ENCODE results near the gene SPINK2.

Gene SPINK2, protein sequence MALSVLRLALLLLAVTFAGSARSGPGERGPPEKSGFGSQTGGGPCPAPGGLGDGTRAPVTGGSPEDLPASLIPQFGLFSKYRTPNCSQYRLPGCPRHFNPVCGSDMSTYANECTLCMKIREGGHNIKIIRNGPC

DNA sequence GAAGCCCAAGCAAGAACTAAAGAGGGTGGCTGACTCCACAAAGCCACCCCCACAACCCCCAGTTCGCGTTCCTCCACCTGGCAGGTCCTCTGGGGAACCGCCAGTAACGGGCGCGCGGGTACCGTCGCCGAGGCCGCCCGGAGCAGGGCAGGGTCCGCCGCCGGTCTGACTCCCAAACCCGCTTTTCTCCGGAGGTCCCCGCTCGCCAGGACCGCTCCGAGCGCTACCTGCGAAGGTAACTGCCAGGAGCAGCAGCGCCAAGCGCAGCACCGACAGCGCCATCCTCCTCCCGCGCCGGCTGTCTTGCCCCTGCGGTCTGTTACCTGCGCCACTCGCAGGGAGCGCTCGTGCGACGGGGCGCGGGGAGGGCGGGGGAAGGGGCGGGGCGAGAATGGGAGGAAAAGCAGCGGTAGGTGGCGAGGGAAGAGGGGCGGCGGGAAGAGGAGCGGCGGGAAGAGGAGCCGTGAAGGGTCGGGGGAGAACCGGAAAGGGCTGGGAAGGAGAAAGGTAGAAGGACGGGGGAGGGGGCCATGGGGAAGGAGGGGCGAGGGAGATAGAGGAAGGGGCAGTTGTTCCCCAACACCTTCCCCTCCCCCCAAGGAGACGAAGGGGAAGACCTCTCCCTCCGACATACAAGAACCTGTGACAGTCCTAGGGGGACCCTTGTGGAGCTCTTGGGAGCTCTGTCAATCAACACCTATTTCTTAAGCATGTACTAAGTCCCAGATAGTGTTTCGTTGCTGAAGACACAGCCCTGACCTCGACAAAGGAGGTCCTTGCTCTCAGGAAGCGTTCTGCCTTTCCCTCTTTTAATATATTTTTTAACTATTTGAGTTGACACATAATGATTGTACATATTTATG, at the start of gene SPINK2:
TSS of gene SPINK2 (minus strand) at position 321 of the 863 bp plus-strand sequence. CDS start at position 282, 39 bp downstream.
- DNase-seq = no peak

DNA sequence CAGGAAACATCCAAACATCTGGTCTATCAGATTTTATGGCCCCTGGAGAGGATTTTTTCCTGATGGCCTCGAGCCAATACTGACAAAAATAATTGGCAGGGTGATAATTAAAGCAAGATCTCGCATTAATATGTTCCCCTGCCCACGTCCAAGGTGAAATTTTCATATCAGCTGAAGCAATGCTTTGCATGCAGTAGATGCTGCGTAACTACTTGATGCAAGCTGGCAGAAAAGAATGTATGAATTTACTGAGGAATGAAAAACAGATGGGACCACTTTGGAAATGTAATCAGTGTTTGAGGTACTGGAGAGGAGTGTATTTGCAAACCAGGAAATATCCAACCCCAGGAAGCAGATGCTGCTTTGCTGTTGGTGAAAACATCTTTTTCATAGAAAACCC, 49.4 kb upstream of the SPINK2 start:
- no peak for DNase-seq

DNA sequence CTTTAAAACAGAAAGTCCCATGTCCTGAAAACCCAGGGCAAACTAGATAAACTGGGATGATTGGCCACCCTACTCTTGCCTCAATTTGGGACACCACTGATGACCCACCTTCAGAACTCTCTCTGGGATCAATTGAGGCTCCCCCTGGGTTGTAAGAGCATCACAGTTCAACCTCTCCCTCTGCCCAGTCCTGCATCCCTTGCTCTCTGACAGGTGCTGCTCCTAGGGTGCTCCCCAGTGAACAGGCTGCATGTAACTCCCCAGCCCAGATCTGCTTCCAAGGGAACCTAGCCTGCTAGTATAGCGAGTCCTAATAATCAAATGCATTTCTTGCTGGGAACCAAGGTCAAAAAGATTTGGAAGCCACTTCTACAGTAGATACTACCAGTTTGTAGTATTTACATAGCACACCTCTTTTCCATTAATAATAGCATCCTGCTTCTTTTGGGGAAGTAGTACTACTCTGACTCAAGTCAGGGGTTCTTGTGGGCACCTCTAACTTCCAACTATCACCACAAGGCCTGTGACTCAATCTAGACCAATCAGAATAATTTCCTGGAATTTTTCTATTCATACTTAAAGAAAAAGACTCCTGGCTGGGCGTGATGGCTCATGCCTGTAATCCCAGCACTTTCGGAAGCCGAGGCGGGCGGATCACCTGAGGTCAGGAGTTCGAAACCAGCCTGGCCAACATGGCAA, 42.1 kb upstream of the SPINK2 start:
- no peak for DNase-seq

DNA sequence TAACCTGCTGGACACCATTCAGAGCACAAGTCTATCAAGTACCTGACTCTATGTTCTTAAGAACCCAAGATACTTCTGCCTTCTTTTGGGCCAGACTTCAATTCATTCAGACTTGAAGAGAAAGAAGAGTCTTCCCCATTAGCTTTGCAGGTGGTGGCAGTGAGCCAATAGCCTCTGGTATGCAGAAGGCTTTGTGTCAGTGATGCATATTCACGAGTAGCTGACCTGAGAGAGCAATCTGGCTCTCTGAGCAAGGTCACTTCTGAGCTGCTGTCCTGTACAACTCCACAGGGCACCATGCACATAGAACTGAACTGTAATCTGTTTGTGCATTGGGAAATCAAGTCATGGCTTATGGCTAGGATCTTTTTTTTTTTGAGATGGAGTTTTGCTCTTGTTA, 39.9 kb upstream of the SPINK2 start:
- DNase-seq = no peak

DNA sequence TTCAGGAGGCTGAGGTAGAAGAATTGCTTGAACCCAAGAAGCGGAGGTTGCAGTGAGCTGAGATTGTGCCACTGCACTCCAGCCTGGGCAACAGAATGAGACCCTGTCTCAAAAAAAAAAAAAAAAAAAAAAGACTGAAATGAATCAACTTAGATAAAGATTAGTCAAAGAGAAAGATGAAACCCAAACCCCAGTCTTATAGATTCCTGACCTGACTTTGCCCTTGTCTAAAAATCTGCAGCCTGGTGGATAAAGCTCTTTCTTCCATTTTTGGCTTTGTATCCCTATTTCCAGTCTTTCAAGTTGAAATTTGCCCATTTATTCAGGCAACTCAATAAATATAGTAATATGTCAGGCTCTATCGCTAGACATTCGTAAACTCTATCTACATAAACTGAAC, 39.3 kb upstream of the SPINK2 start:
- no peak for DNase-seq

DNA sequence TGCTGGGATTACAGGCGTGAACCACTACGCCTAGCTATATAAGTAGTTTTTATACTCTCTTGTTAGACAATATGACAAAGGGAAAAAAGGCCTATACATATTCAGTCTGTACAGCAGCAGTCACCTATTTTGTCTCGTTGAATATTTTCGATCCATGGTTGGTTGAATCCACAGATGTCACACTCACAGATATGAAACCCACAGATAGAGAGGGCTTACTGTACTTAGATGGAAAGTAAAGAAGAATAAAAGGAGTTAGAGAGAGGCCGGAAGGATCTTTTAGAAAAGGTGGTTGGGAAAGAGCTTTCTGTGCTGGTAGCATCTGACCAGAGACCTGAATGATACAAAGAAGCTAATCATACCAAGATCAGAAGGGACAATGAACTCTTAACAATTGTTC, 38.3 kb upstream of the SPINK2 start:
- DNase-seq = no peak

DNA sequence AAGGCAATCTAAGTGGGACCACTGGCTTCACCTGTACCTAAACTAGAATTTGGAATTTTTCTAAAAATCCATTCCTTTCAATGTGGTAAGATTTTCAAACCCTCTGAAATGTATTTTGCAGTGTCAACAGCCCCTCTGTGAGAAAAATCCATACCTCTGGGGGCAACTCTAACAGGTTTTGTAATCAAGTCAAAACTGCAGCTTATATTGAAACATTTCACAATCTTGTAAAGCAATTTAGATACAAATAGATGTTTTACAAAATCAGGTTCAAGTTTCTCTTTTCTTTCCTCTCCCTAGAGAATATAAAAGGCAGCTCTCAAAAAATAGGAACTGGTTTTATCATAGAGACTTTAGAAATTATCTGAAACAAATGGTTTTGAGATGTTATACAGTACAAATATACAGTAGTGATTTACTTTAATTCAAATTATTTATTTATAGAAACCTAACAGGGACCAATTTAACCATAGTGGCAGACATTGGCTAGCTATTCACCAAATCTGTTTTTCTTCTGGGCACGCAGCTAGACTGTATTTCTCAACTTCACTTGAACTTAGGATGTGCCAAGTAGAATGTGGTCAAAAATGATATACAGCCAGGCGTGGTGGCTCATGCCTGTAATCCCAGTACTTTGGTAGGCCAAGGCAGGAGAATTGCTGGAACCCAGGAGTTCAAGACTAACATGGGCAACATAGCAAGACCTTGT, 36.3 kb upstream of the SPINK2 start:
- DNase-seq = no peak

DNA sequence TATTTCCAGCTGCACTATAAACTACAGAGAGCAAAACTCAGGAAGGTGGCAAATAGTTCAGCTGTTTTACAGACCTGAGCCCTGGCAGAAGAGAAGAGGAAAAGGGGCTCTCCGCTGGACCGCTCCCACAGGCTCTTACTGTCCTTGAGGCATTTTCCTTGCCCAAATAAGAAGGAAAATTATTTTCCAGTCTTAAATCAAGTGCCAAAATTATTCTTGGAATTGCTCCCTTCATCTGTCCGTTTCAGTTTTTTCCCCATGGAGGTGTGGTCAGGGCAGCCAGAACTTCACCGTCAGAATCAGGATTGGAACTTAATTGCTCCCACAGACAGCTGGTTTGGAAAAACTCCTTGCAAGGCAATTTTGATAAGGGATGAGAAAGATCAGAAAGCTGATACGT, 35.2 kb upstream of the SPINK2 start:
- DNase-seq = no peak

DNA sequence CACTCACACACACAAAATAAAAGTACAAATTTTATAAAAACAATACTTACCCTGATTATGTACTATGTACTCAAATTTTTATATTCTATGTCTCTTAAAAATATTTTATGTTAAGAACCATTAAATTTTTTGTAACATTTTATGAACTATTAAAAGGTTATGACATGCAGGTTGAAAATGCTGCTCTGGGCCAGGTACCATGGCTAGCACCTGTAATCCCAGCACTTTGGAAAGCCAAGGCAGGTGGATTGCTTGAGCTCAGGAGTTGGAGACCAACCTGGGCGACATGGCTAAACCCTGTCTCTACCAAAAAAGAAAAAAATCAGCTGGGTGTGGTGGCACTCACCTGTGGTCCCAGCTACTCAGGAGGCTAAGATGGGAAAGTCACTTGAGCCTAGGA, 29.4 kb upstream of the SPINK2 start:
- DNase-seq = no peak

DNA sequence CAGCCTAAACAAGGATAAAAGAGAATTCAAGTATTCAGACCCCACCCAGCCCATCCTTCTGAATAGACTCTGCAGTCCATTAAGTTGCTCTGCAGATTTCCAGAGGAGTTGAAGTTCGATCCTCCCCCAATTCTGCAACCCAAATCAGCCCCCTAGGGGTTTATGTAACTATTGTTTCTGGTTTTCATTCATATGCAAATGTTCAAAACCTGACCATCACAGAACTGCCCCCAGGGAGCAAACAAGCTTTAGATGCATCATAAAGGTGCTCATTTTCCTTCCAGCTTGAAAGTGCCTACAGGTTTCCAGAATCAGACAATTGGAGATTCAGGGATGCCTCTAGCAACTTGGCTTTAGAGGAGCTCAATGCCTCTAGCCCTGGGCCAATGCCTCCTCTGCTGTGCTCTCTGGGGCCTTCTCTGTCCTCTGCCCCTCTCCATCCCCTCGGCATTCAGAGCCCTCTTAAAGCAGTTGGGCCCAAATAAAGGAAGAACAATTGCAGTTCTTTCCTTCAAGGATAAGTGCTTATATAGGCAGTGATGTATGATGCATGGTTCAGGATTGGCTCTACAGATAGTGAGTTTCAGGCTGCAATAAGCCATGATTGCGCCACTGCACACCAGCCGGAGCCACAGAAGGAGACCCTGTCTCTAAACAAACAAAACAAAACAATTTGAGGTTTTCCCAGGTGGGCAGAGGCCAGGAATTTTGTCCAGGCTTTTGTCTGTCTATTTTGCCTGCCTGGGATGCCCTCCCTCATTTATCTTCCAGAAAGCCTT, 23.5 kb upstream of the SPINK2 start:
- no peak for DNase-seq

DNA sequence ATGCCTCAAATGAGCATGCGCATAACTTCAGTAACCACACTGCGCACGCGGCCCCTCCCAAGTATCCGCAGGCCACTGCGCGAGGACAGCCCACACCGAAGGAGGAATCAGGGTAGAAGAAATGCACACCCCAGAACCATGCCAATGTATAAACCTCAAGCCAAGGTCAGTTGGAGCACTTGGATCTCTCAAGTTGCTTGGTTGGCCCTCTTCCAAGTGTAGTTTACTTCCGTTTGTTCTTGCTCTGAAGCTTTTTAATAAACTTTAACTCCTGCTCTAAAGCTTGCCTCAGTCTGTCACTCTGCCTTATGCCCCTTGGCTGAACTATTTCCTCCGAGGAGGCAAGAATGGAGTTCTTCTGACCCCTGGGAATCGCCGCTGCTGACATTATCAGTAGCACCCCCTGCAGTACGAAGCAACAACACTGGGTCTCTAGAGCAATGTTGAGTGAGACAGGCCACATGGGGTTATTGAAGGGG, 22.0 kb upstream of the SPINK2 start:
- no peak for DNase-seq

DNA sequence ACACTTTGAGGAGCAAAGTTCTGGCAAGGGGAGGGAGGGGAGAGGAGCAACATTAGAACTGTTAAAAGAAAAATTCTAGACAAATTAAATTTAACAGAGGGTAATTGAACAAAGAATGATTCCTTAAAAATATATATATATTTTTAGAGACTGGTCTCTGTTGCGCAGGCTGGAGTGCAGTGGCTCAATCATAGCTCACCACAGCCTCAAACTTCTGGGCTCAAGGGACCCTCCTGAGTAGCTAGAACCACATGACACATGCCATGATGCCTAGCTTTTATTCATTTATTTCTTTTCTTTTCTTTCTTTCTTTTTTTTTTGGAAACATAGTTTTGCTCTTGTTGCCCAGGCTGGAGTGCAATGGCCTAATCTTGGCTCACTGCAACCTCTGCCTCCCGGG, 19.1 kb upstream of the SPINK2 start:
- no peak for DNase-seq

DNA sequence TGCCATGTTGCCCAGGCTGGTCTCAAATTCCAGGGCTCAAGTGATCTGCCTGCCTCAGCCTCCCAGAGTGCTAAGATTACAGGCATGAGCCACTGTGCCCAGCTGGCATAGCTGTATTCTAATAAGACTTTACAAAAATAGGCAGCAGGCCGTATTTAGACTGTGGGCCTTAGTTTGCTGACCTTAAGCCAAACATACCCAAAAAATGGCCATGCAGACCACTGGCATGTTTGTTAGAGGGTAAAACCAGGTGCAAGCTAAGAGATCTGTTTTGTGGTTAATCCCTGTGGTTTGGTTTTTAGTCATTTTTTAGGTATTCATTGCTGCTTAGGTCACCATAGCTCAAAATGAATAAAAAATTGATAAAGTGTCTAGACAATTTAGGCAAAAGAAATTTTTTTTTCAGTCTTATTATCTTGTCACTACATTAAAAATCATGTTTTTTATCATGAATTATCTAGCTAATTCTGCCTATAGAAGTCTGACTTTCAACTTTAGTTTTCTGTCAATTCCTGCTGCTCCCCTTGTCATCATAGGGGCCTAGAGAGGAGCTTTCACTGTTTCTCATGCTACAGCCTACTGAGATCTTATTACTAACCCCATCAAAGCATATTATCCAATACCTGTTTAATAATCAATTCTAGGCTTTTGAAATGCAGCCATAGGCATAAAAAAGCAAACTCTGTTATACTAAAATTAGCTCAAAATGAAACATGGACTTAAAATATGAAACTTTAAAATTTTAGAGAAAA, 7.5 kb upstream of the SPINK2 start:
- DNase-seq = no peak

DNA sequence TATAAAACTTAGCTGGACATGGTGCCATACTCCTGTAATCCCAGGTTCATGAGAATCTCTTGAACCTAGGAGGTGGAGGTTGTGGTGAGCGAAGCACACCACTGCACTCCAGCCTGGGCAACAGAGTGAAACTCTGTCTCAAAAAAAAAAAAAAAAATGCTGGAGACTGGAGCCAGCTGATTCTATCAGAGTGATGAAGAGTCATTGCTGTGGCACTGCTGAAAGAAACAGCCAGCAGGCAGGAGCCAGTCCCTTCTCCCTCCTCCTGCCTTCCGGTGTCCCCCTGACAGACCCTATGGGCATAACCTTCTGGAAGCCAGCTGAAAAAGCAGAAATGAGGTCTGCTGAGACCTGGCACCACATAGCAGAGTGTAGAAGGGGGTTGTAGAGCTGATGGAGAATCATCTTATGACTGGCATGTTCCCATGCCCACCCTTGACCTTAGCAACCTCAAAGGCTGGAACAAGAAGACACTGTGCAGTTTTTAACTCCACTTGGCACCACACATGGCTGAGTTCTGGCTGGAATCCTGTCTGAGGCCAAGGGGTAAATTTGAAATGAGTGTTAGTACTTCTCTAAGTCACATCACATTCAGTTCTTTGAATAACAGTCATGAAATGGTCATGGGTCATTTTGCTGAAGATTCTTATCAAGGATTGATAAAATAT, 2.6 kb upstream of the SPINK2 start:
- no peak for DNase-seq

DNA sequence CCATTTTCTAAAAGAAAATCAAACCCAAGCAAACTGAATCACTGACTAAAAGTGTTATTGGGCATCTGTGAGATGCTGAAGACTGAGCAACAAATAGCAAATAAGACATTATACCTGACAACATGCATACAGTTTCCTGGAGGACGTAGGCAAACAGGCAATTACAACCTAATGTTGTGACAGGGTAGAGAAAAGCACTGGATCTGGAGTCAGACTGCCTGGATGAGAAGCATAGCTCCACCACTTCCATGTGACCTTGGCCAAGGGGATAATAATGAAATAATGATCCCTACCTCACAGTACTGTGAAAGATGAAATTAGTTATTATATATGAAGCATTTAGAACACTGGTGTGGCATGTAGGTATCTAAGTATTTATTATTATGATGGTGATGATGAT, 2.7 kb downstream of the SPINK2 start:
- no peak for DNase-seq

DNA sequence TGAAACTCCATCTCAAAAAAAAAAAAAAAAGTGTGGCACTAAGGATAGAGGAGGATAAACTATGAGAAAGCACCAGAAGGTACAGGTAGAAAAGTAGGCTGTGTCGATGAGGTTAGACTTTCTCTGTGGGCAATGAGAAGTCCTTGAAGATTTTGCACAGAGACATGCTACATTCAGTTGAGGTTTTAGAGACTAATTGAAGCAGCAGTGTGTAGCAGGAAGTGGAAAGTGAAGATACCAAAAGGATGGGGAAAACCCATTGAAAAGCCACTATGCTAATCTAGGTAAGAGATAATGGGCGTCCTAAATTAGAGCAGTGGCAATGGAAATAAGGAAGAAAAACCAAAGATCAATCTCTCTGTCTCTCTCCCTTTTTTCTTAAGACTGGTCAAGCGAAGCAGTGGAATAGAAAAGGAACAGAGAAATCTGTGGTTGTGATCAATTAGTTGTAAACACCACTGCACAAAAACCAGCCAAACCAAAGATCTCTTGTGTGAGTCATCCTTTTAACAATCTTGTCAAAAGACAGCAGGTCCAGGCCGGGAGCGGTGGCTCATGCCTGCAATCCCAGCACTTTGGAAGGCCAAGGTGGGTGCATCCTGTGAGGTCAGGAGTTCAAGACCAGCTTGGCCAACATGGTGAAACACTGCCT, 3.5 kb downstream of the SPINK2 start:
- DNase-seq = no peak

DNA sequence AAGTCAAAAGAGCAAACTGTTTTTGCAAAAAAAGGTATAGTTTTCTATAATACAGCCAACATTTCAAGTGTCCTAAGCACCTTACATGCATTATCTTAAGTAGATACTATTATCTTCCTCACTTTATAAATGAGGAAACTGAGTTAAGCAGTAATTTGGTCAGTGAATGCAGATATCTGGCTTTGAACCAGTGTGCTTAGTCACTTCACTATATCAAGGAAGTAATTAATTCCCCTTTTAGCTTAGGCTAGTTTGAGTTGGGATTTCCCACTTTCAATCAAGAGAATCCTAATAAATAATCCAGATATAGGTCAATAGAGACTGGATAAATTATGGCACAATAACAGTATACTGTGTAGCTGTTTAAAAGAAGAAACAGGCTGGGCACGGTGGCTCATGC, 14.8 kb downstream of the SPINK2 start:
- no peak for DNase-seq

DNA sequence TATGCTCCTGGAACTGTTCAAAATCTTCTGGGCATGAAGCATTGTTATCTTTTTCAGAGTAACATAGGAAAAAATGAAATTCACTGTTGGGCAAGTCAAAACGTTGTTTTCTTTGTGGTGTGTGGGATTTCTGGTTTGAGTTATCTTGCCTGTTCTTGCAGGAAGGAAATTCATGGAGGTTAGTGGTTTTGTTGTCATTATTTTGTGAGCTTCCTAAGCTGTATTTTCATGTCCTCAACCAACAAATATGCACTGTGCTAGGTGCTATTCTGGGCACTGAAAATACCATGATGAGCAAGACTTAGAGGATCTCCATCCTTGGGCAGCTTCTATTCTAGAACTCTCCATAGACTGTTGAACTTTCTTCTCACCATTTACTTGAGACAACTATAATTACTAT, 16.9 kb downstream of the SPINK2 start:
- no peak for DNase-seq

DNA sequence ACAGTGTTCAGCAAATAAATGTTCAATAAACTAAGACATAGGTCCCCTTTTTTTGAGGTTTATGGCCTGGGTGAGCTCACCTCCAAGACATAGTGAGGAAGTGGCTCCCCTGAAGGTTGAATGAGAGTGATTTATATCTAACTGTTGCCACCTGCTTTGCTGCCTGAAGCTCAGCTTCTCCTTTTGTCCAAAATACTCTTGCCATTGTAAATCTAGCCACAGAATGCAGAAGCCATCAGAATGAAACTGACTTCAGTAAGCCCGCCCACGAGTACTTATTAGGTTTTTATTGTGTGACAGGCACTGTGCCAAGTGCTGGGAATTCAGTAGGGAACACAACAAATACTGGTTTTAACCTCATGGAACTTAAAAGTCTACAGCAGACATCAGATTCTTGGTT, 18.0 kb downstream of the SPINK2 start:
- DNase-seq = no peak

Data from NCI-H1436 treated with DMSO at 0.1 percent for 48 hours (cell line).